Aorta (tissue), 5 donors: Measurements from ENCODE around the gene EIPR1. TPM values are rescaled to one million over a fixed set of nuclear protein-coding genes. Genes with fewer than 3 reads are reported as not detected.

Source experiments
- ATAC-seq: fragments of 200-7000 bp; cut with Tn5 transposase; one replicate; pipeline ENCODE4 v1.9.1; 2022; ENCODE audit warnings: moderate library complexity; ENCODE audit not compliant: low FRiP score
- DNase-seq, 2 donors: peaks; one replicate each; pipeline ENCODE4 v3.0.0-alpha.2; 2020
- H3K27ac ChIP-seq, 2 donors: one replicate each; pipeline ENCODE4 v1.5.1; 2013; ENCODE audit warnings: low read length in 2 of 2, mild to moderate bottlenecking in 2 of 2, moderate library complexity in 2 of 2, control low read depth in 1 of 2, inconsistent platforms in 1 of 2, low read depth in 1 of 2
- H3K27me3 ChIP-seq, 2 donors: one replicate each; pipeline ENCODE4 v1.6.1; 2013; ENCODE audit warnings: control low read depth in 1 of 2, low read length in 1 of 2, mild to moderate bottlenecking in 1 of 2, moderate library complexity in 1 of 2; ENCODE audit not compliant: insufficient read depth in 2 of 2, control insufficient read depth in 1 of 2
- H3K36me3 ChIP-seq, 2 donors: one replicate each; pipeline ENCODE4 v1.6.1; 2013; ENCODE audit warnings: control low read depth in 1 of 2, low read length in 1 of 2, mild to moderate bottlenecking in 1 of 2; ENCODE audit not compliant: insufficient read depth in 2 of 2, control insufficient read depth in 1 of 2
- H3K4me1 ChIP-seq, 2 donors: one replicate each; pipeline ENCODE4 v1.6.1; 2013; ENCODE audit warnings: low read length in 2 of 2, control low read depth in 1 of 2, mild to moderate bottlenecking in 1 of 2, moderate library complexity in 1 of 2; ENCODE audit not compliant: insufficient read depth in 2 of 2, control insufficient read depth in 1 of 2
- H3K4me3 ChIP-seq, 2 donors: one replicate each; pipeline ENCODE4 v1.5.1; 2013; ENCODE audit warnings: low read length in 2 of 2, control low read depth in 1 of 2, mild to moderate bottlenecking in 1 of 2
- H3K9me3 ChIP-seq: one replicate; pipeline ENCODE4 v1.6.1; 2013; ENCODE audit warnings: mild to moderate bottlenecking, low read length; ENCODE audit not compliant: control insufficient read depth
- WGBS, 2 donors: extraction: QIAGEN DNeasy Blood & Tissue Kit; methylation state at CpG; one replicate each; pipeline ENCODE4 v1.1.7; 2013; 5-methylcytosine and 5-hydroxymethylcytosine counted together
- intact Hi-C, 2 donors: fragments of 100-400 bp; cut with DNase I; formaldehyde crosslinking; loops; one replicate each; pipeline versions ENCODE4 v1.14.2 to v1.15.0; 2022
- polyA plus RNA-seq, 2 donors: library from polyadenylated mRNA; stranded (reverse); fragments of 200-250 nt; gene quantifications; one replicate each; pipeline ENCODE4 v1.2.3, GENCODE V29; 2013
- total RNA-seq, 2 donors: library from RNA; stranded (reverse); fragmentation: NEBNext Ultra II Directional; extraction: Animal tissue kit (Norgen Biotek cat#: 25700); gene quantifications; one replicate each; pipeline ENCODE4 v1.2.1, GENCODE V29; 2021
- donor health status: healthy with polysubstance abuse.
- donor health status: Bipolar disorder and iron deficiency.
- donor health status: DM: no; HTN: no; CAD: no.
- donor health status: DM: no; HTN: no; CAD: no.
- donor health status: DM: yes; HTN: yes; CAD: no.

The EIPR1 gene
- total and polyA plus RNA-seq, 4 donors, result 9.7 to 13.7 (median 10.0) TPM

DNA sequence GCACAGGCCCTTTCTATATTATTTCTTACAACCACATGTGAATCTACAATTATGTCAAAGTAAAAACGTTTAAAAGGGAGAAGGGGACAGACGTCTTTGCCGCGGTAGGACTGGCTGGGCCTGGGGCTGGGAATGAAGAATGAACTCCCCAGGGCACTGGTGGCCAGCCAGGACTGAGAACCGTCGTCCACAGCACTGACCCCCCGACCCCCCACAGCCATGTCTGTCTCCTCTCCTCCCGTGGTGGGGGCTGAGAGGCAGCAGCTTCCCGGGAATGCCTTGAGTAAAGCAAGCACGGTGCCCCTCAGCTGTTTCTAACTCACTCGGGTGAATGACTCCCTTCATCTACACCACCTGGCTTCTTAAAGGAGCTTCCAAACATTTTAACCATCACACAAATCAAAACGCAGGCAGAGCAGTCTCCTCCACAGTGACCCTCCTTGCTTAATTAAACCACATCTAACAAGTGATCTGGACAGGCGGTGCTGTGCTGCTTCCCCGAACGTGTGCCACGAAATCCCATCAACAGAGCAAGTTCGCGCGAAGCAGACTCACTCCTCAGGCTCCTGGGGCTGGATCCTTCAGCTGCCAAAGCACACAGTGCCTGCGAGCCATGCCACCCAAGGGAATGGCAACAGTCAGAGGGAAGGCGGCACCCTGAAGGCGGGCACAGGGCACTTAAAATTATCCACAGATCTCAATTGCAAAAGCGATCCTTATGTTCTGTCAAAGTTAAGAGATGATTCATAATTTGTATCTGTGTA lies 217.7 kb downstream of the EIPR1 start:
- intact Hi-C loops, result no loop called here

DNA sequence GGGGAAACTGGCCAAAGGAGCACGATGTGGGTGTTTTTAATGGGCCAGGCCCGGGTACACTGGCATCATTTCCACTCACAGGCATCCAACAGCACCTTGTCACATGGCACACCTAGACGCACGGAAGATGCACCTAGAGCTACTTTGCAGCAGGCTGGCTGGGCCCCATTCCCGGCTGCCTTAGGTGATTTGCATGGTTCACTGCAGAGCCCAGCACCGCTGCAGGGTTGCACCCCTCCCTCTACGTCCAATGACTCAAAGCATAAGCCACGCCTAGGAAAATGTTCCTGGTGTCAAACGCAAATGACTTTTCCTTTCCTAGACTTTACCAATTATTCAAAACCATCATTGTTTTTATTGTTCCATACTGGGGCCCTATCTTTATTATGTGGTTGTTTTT lies 222.9 kb downstream of the EIPR1 start:
- no peaks in the 10 kb centered on the region for H3K36me3 ChIP-seq
- no peak overlapping the region for H3K4me3 ChIP-seq
- intact Hi-C loops, result no loop called here
- DNase-seq (no peak), ATAC-seq (no peak)
- peaks cover 2% of the 10 kb centered on the region for H3K9me3 ChIP-seq
- 86 to 87% methylated on average over 9 of the region's 9 CpGs for WGBS, 2 donors
- H3K4me1 ChIP-seq, result no peaks in the 10 kb centered on the region
- no peak overlapping the region for H3K27ac ChIP-seq
- no peaks in the 10 kb centered on the region for H3K27me3 ChIP-seq

More for the DNA sequence above, 217.7 kb downstream of the EIPR1 start:
- no peaks in the 10 kb centered on the region for H3K4me1 ChIP-seq
- H3K27me3 ChIP-seq, result no peaks in the 10 kb centered on the region
- 66 to 67% methylated on average over 23 of the region's 23 CpGs for WGBS, 2 donors
- no peak for ATAC-seq
- peaks cover 11% of the 10 kb centered on the region for H3K9me3 ChIP-seq
- H3K36me3 ChIP-seq, result no peaks in the 10 kb centered on the region
- no peak overlapping the region for H3K4me3 ChIP-seq
- no peak for DNase-seq
- H3K27ac ChIP-seq, result no peak overlapping the region

DNA sequence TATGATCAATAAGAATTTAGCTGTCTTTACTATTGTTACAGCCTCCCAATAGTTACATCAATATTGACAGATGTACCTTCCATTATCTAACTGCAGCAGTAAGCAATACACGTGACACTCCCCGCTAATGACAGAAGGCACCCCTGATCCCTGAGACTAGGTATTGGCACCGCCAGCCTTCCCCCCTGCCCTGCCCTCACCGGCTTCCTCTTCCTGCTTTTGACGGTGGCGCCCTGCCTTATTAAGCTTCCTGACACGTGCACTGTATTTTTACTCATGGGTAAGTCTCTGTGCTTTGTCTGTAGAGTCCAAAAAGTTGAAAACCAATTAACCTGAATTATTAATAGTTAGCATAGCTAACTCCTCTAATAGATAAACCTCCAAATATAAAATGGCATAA lies 223.5 kb downstream of the EIPR1 start:
- Histone ChIP-seq H3K4me1 (no peaks in the 10 kb centered on the region), H3K27me3 (no peaks in the 10 kb centered on the region), H3K9me3 (peaks cover 2% of the 10 kb centered on the region), H3K4me3 (no peak overlapping the region), H3K36me3 (no peaks in the 10 kb centered on the region), H3K27ac (no peak overlapping the region)
- no peak for DNase-seq
- 83 to 89% methylated on average over 7 of the region's 7 CpGs for WGBS, 2 donors
- no peak for ATAC-seq
- intact Hi-C loops, result no loop called here

DNA sequence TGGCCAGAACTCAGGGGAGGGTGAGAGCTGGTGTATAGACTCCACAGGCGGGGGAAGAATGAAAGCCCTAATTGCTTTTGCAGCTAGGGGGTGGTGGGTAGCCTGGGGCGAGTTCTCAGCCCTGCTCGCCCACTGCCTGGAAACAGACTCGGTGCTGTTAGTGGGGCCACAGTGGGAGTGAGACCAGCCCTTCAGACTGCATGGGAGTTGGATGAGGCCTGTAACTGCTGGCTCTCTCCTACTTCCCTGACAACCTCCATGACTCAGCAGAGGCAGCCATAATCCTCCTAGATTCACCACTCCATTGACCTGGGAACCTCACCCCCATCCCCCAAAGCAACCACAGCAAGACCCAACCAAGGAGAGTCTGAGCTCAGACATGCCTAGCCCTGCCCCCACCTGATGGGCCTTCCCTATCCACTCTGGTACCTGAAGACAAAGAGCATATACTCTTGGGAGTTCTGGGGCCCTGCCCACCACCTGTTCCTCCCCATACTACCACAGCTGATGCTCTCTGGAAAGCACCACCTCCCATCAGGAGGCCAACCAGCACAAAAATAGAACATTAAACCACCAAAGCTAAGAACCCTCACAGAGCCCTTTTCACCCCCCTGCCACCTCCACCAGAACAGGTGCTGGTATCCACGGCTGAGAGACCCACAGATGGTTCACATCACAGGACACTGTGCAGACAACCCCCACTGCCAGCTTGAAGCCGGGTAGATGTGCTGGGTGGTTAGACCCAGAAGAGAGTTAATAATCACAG lies 226.3 kb downstream of the EIPR1 start:
- intact Hi-C loops, result no loop called here
- DNase-seq, result no peak
- no peak for ATAC-seq
- no peak overlapping the region for H3K4me3 ChIP-seq
- H3K9me3 ChIP-seq, result no peaks in the 10 kb centered on the region
- H3K27ac ChIP-seq, result no peak overlapping the region
- WGBS, 2 donors, result 95 to 97% methylated on average over 6 of the region's 6 CpGs
- no peaks in the 10 kb centered on the region for H3K27me3 ChIP-seq
- H3K4me1 ChIP-seq, result no peaks in the 10 kb centered on the region
- no peaks in the 10 kb centered on the region for H3K36me3 ChIP-seq

DNA sequence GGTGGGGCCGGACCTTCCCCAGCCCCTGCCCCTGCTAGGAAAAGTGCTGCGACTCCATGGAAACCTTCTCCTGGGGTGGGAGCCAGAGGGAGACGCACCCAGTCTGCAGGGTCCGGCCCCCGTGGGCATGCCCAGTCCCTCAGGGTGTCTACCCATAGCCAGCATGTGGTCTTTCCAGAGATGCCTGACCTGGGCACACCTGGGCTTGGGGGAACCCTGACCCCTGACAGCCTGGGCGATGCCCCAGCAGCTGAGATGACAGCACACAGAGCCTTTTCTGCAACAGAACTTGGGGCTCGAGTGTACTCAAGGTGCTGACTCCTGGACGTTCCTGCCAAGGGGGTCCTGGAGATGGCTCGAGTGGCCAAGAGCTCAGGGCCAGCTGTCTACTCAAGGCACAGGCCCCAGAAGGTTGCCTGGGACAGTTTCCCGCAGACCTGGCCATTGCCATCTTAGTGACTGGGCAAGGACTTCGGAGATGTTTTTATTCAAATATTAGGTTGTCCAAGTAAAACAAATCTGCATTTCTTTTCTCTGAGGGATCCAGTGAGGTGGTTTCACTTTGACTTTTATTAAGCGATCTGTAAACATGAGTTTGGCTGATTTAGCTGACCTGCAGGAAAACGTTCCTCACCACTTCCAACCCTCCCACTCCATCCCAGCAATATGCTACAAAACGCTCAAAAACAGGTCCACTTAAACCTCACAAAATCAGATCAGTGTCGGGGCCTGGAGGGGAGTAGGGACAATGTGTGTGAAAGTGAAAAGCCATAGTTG lies 228.0 kb downstream of the EIPR1 start:
- Histone ChIP-seq H3K4me3 (no peak overlapping the region), H3K36me3 (no peaks in the 10 kb centered on the region), H3K9me3 (no peaks in the 10 kb centered on the region), H3K27ac (no peak overlapping the region), H3K4me1 (no peaks in the 10 kb centered on the region), H3K27me3 (no peaks in the 10 kb centered on the region)
- DNase-seq, result peak in 1 of 2 donors; percentile 51
- 42 to 44% methylated on average over 14 to 15 of the region's 15 CpGs for WGBS, 2 donors
- intact Hi-C loops, result no loop called here
- ATAC-seq, result peak; percentile 43

DNA sequence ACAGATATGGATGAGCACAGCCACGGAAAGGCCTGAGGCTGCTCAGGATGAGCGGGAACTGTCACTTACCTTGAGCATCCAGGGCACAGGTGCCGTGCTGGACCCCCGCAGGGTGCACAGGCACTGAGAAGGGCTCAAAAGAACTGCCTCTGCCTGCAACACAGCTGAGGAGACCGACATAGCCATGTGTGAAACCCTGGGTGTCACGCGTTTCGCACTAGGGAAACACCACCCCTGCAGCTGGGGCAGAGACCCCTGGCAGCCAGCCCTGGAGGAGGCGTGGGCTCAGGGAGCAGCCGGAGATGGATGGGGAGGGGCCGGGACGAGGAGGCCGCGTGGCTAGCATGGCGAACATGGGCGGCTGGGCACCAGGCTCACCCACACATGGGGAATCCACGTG lies 228.9 kb downstream of the EIPR1 start:
- H3K27me3 ChIP-seq, result no peaks in the 10 kb centered on the region
- WGBS, 2 donors, result 92 to 93% methylated on average over 17 of the region's 17 CpGs
- intact Hi-C loops, result no loop called here
- no peak for DNase-seq
- ATAC-seq, result no peak
- H3K4me3 ChIP-seq, result no peak overlapping the region
- H3K36me3 ChIP-seq, result no peaks in the 10 kb centered on the region
- H3K27ac ChIP-seq, result no peak overlapping the region
- no peaks in the 10 kb centered on the region for H3K9me3 ChIP-seq
- no peaks in the 10 kb centered on the region for H3K4me1 ChIP-seq

DNA sequence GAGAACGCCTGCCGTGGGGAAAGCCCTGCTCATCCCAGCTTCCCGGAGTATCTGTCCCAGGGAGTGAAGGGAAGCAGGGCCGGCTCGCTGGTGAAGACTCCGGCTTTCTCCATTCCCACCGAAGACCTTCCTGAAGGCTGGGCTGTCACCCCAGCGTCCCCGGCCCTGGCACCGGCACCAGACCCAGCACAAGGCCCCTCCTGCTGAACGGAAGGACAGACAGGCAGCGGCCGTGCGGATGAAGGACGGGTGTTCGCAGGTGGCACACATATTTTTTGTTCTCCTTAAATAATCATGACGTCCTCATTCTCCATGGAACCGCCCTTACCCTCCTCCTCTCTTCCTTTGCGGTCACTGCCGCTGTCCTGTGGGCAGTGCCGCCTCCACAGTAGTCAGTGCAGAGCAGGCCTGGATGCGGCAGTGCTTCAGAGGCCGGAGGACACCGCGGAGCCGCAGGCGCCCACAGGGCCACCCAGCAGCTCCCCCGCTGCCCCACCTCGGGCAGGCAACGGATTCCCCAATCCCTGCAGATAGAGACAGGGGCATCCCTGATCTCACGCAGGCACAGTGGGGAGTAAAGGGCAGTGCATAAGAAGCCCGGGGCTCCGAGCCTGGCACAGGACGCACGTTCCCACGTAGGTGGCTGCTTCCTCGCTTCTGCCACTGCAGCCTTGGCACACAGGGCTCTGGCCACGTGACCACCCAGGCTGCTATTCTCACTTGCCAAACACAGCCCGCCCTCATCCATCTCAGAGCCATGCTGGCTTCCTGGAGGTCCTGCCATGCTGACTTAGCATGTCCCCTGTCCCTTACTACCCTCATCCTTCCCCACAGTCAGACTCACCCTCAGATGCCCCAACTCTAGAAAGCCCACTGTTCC lies 229.7 kb downstream of the EIPR1 start:
- intact Hi-C loops, result no loop called here
- Histone ChIP-seq H3K9me3 (no peaks in the 10 kb centered on the region), H3K4me3 (no peak overlapping the region)

More for the DNA sequence above, 229.7 kb downstream of the EIPR1 start:
- no peaks in the 10 kb centered on the region for H3K4me1 ChIP-seq
- no peak for ATAC-seq
- no peaks in the 10 kb centered on the region for H3K36me3 ChIP-seq
- H3K27ac ChIP-seq, result no peak overlapping the region
- WGBS, 2 donors, result 81 to 86% methylated on average over 39 of the region's 39 CpGs
- H3K27me3 ChIP-seq, result no peaks in the 10 kb centered on the region
- DNase-seq, result no peak
